GM12878 (cell line): ENCODE results near the gene RIMBP2. TPM values are rescaled to one million over a fixed set of nuclear protein-coding genes. Genes with fewer than 3 reads are reported as not detected.

ENCODE experiments used
- ATAC-seq: fragments of 200-7000 bp; cut with Tn5 transposase; 3 replicates; pipeline ENCODE4 v1.9.1; 2020; ENCODE audit warnings: mild to moderate bottlenecking, moderate library complexity
- BruUV-seq: library from RNA; stranded (reverse); fragments of 400-500 nt; replicated peaks from 2 replicates; lab custom pipeline; 2021; lab: Mats Ljungman, UMichigan
- CTCF ChIA-PET: fragments of 300-600 bp; sonication (Branson Sonifier 250); formaldehyde crosslinking; extraction: SDS; loops from one replicate; lab custom pipeline; 2021; ENCODE audit warnings: inconsistent platforms; lab: Yijun Ruan, JAX
- POLR2A ChIA-PET: fragments of 350-600 bp; formaldehyde crosslinking; extraction: SDS; loops from one replicate; lab custom pipeline; 2021; ENCODE audit warnings: inconsistent platforms; lab: Charles Lee
- RAD21 ChIA-PET: fragments of 300-600 bp; sonication (Branson Sonifier 250); formaldehyde crosslinking; loops from one replicate; lab custom pipeline; 2023; ENCODE audit warnings: antibody characterized with exemption; ENCODE audit not compliant: unreplicated experiment; lab: Charles Lee
- SMC1A ChIA-PET: fragments of 300-600 bp; sonication (Branson Sonifier 250); formaldehyde crosslinking; loops from one replicate; lab custom pipeline; 2023; ENCODE audit not compliant: unreplicated experiment, uncharacterized antibody; lab: Charles Lee
- DNase-seq: peaks from one replicate; pipeline ENCODE4 v3.0.0-alpha.2; 2011; ENCODE audit warnings: low read depth, low spot score
- FAIRE-seq: peaks from 3 replicates; lab custom pipeline; 2011; peaks lifted over from hg19 to GRCh38; lab: Jason Lieb, UNC
- H2AFZ ChIP-seq: 2 replicates; pipeline ENCODE4 v1.6.0; 2011; ENCODE audit warnings: low read depth, low read length, control low read depth; ENCODE audit not compliant: control insufficient read depth
- H3K27ac ChIP-seq: 2 replicates; pipeline ENCODE4 v1.5.1; 2011; ENCODE audit warnings: control low read depth; ENCODE audit not compliant: control insufficient read depth, insufficient read depth
- H3K27me3 ChIP-seq, 2 experiments: replicated peaks in 1 of 2; 2 replicates each; pipeline versions ENCODE4 v1.6.0 to v1.6.1; 2011; ENCODE audit warnings: low read length in 1 of 2; ENCODE audit not compliant: control insufficient read depth in 2 of 2, insufficient read depth in 2 of 2
- H3K36me3 ChIP-seq, 2 experiments: 2 replicates each; pipeline ENCODE4 v1.5.1; 2011; ENCODE audit warnings: low read length in 1 of 2; ENCODE audit not compliant: control insufficient read depth in 2 of 2, insufficient read depth in 2 of 2
- H3K4me1 ChIP-seq: 2 replicates; pipeline ENCODE4 v1.6.1; 2011; ENCODE audit warnings: mild to moderate bottlenecking, low read length, moderate library complexity, mixed read lengths; ENCODE audit not compliant: control insufficient read depth, insufficient read depth
- H3K4me2 ChIP-seq: 2 replicates; pipeline ENCODE4 v1.6.0; 2011; ENCODE audit warnings: control low read depth; ENCODE audit not compliant: control insufficient read depth, insufficient read depth
- H3K4me3 ChIP-seq: fragments of 200-600 bp; sonication (generic); 2 replicates; pipeline ENCODE4 v1.5.1; 2016
- H3K79me2 ChIP-seq: 2 replicates; pipeline ENCODE4 v1.6.0; 2011; ENCODE audit warnings: low read length; ENCODE audit not compliant: control insufficient read depth, insufficient read depth
- H3K9ac ChIP-seq: 2 replicates; pipeline ENCODE4 v1.8.0; 2011; ENCODE audit warnings: low read length, control low read depth, mixed read lengths; ENCODE audit not compliant: control insufficient read depth, insufficient read depth
- H3K9me3 ChIP-seq: replicated peaks from 3 replicates; pipeline ENCODE4 v1.5.1; 2011; ENCODE audit warnings: mild to moderate bottlenecking, low read length; ENCODE audit not compliant: control insufficient read depth, insufficient read depth
- H4K20me1 ChIP-seq: 2 replicates; pipeline ENCODE4 v1.6.0; 2011; ENCODE audit not compliant: control insufficient read depth, insufficient read depth
- CHD1 ChIP-seq: IDR thresholded peaks from 2 replicates; pipeline ENCODE4 v1.6.1; 2012; ENCODE audit warnings: low read depth, low read length, improper control_type of control experiment
- EED ChIP-seq: sonication (generic); IDR thresholded peaks from 2 replicates; pipeline ENCODE4 v1.6.1; 2016; ENCODE audit warnings: antibody characterized with exemption, low read depth
- ETV6 ChIP-seq, 2 experiments: fragments of 450-650 bp in 1 of 2; IDR thresholded peaks in 1 of 2; conservative IDR thresholded peaks in 1 of 2; 2 replicates each; pipeline ENCODE4 v1.6.1; 2014; ENCODE audit warnings: antibody characterized with exemption in 1 of 2, borderline replicate concordance in 1 of 2, low read depth in 1 of 2, mild to moderate bottlenecking in 1 of 2, moderate library complexity in 1 of 2
- EZH2 ChIP-seq: IDR thresholded peaks from 2 replicates; pipeline ENCODE4 v1.6.1; 2012; ENCODE audit warnings: low read depth, mild to moderate bottlenecking, control low read depth, inconsistent platforms, low read length, borderline replicate concordance; ENCODE audit not compliant: control insufficient read depth
- JUNB ChIP-seq: IDR thresholded peaks from 2 replicates; pipeline ENCODE4 v1.6.1; 2016; ENCODE audit warnings: antibody characterized with exemption, mild to moderate bottlenecking
- NR2F1 ChIP-seq: fragments of 450-650 bp; conservative IDR thresholded peaks from 2 replicates; pipeline ENCODE4 v1.6.1; 2017; ENCODE audit warnings: mild to moderate bottlenecking
- NRF1 ChIP-seq: conservative IDR thresholded peaks from 2 replicates; pipeline ENCODE4 v1.6.1; 2011; ENCODE audit warnings: mild to moderate bottlenecking, low read depth, low read length, improper control_type of control experiment
- RAD21 ChIP-seq: IDR thresholded peaks from 2 replicates; pipeline ENCODE4 v1.6.1; 2011; ENCODE audit warnings: mild to moderate bottlenecking, low read depth, low read length, moderate library complexity; ENCODE audit not compliant: insufficient read depth
- SUZ12 ChIP-seq: fragments of 200-600 bp; sonication (generic); IDR thresholded peaks from one replicate; pipeline ENCODE4 v1.6.1; 2018; ENCODE audit warnings: antibody characterized with exemption, mild to moderate bottlenecking; ENCODE audit not compliant: unreplicated experiment
- WGBS: methylation state at CpG from one replicate; pipeline ENCODE4 v1.1.6; 2016; ENCODE audit warnings: low lambda C conversion rate; ENCODE audit not compliant: insufficient replicate concordance, insufficient coverage; ENCODE audit errors: missing lambda C conversion rate; 5-methylcytosine and 5-hydroxymethylcytosine counted together
- in situ Hi-C: fragments of 300-500 bp; cut with MboI; formaldehyde crosslinking; loops from 9 replicates; pipeline ENCODE4 v1.14.3; 2018; ENCODE audit warnings: mixed read lengths
- intact Hi-C: fragments of 100-400 bp; cut with micrococcal nuclease; formaldehyde crosslinking; loops from one replicate; pipeline ENCODE4 v1.14.2; 2022; ENCODE audit not compliant: unreplicated experiment
- polyA plus RNA-seq, 11 experiments: library from polyadenylated mRNA; depleted of rRNA in 4 of 11; unstranded in 6 of 11; stranded (reverse) in 5 of 11; fragments of >200 nt; fragmentation: Nextera tagmentation in 4 of 11; fragmentation: Illumina TruSeq in 1 of 11; extraction: Ambion mirVana in 4 of 11; extraction: Trizol in 1 of 11; gene quantifications; 1 replicate in 1 of 11; 2 replicates in 10 of 11; pipeline versions ENCODE4 v1.2.1 to v1.2.3, GENCODE V29; 2011 to 2016; ENCODE audit warnings: inconsistent platforms in 2 of 11, missing spikeins in 2 of 11, low read depth in 1 of 11
- total RNA-seq, 4 experiments: library from RNA; depleted of rRNA in 3 of 4; stranded (reverse); fragments of >200 nt in 3 of 4; fragmentation: Illumina TruSeq in 1 of 4; extraction: Trizol in 1 of 4; gene quantifications; 2 replicates each; pipeline versions ENCODE4 v1.2.1 to v1.2.3, GENCODE V29; 2013 to 2021
- TF ChIP-seq, protein P1 (sequence below): IDR thresholded peaks from 2 replicates; pipeline ENCODE4 v1.6.1; 2011; ENCODE audit warnings: borderline replicate concordance, low read depth, mild to moderate bottlenecking, moderate library complexity, low read length; ENCODE audit not compliant: insufficient read depth, poor library complexity, severe bottlenecking
- TF ChIP-seq, protein P2 (sequence below): IDR thresholded peaks from 2 replicates; pipeline ENCODE4 v1.6.1; 2011; ENCODE audit warnings: low read depth, low read length, improper control_type of control experiment, borderline replicate concordance

RIMBP2 gene
- total and polyA plus RNA-seq, 10 of the 15 experiments (the other 5 are each of a cell fraction or from before 2014, with no cell fraction given), result 0.04 to 2.9 (median 0.07) TPM; not detected in 1

DNA sequence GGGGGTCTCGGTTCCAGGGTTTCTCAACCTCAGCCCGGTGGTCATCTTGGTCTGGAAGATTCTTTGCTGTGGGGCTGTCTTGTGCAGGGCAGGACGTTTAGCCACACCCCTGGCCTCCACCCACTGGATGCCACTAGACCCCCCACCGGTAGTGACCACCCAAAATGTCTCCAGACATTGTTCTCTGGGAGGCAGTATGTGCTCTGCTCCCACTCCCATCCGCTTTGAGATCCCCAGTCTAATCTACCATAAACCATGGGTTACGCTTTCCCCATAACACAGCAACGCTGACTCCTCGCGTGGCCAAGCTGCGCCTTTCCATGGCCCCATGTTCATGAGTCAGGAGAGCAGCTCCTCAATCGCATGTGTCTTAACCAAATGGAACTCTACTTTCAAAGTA, 155.8 kb downstream of the RIMBP2 start:
- DNase-seq (no peak), ATAC-seq (no peak), FAIRE-seq (no peak)
- WGBS, result 47% methylated on average over 11 of the region's 11 CpGs
- no peaks in the 10 kb centered on the region for H3K27me3 ChIP-seq
- intact Hi-C loops, result no loop called here
- POLR2A ChIA-PET, result no interaction called here
- no peak overlapping the region for H3K9ac ChIP-seq
- no peak overlapping the region for H2AFZ ChIP-seq
- no peaks in the 10 kb centered on the region for H3K79me2 ChIP-seq
- H3K27ac ChIP-seq, result no peak overlapping the region
- H3K4me2 ChIP-seq, result no peak overlapping the region
- in situ Hi-C loops, result no loop called here
- SMC1A ChIA-PET, result no interaction called here
- no peak overlapping the region for H3K4me3 ChIP-seq
- no peaks in the 10 kb centered on the region for H3K4me1 ChIP-seq
- no peaks in the 10 kb centered on the region for H3K36me3 ChIP-seq
- H4K20me1 ChIP-seq, result no peaks in the 10 kb centered on the region
- CTCF ChIA-PET, result no interaction called here
- peaks cover 1% of the 10 kb centered on the region for H3K9me3 ChIP-seq
- TF ChIP-seq RAD21 (no peak), NRF1 (no peak), NR2F1 (no peak), EED (no peak), JUNB (no peak), ETV6 (conservative IDR thresholded peaks at IDR 0.05 in 1 of 2, IDR thresholded peaks at IDR 0.05 in 1 of 2; ENCODE audit: borderline replicate concordance in 1 of 2, low read depth in 1 of 2) (no peak), CHD1 (no peak), SUZ12 (no peak), EZH2 (no peak)
- TF ChIP-seq, protein P1, sequence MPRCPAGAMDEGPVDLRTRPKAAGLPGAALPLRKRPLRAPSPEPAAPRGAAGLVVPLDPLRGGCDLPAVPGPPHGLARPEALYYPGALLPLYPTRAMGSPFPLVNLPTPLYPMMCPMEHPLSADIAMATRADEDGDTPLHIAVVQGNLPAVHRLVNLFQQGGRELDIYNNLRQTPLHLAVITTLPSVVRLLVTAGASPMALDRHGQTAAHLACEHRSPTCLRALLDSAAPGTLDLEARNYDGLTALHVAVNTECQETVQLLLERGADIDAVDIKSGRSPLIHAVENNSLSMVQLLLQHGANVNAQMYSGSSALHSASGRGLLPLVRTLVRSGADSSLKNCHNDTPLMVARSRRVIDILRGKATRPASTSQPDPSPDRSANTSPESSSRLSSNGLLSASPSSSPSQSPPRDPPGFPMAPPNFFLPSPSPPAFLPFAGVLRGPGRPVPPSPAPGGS, result no peak
- TF ChIP-seq, protein P2, sequence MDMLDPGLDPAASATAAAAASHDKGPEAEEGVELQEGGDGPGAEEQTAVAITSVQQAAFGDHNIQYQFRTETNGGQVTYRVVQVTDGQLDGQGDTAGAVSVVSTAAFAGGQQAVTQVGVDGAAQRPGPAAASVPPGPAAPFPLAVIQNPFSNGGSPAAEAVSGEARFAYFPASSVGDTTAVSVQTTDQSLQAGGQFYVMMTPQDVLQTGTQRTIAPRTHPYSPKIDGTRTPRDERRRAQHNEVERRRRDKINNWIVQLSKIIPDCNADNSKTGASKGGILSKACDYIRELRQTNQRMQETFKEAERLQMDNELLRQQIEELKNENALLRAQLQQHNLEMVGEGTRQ, result no peak
- RAD21 ChIA-PET, result no interaction called here
- no TSS peak for BruUV-seq
